Measurements from ENCODE around the gene CRYBG1. TPM values are rescaled to one million over a fixed set of nuclear protein-coding genes. Genes with fewer than 3 reads are reported as not detected.

The CRYBG1 gene
- total RNA-seq, 1 donor from 2014 or later, result 33.6 TPM

DNA sequence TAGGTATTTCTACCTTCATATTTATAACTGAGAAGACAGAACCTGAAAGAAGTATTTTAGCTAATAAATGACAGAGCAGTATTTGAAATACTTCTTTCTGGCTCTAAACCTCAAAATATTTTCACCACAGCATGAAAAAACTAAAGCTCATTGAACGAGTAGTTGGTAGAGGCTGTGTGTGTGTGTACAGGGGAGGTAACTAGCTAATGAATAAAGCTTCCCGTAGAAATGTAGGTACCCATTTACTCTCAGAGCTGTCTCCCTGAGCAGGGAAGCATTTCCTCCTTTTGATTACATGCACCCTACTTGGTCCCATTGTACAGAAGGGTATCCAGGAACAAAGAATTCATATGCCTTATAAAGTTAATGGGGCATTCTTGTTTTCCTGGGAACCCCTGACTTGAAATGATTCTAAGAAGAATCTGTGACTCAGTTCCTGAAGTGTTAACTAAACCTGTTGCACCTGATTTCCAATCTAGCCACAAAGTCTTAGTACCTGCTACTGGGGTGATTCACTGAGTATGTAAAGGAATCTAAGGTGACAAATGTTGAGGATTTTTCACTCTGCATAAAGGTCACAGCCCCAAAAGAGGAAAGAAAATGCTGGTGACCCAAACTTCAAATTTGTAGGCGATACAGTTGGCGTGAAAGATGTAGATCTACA lies 12.5 kb downstream of the CRYBG1 start:
- Mint-ChIP-seq H3K27ac (no peak overlapping the region), H3K4me3 (no peak overlapping the region), H3K36me3 (ENCODE audit: low read depth) (no peaks in the 10 kb centered on the region), H3K4me1 (peaks cover 4% of the 10 kb centered on the region), H3K9me3 (no peaks in the 10 kb centered on the region), H3K27me3 (peaks cover 10% of the 10 kb centered on the region)
- DNase-seq (no peak), ATAC-seq (ENCODE audit: low read depth) (no peak)
- TF ChIP-seq, protein P1, sequence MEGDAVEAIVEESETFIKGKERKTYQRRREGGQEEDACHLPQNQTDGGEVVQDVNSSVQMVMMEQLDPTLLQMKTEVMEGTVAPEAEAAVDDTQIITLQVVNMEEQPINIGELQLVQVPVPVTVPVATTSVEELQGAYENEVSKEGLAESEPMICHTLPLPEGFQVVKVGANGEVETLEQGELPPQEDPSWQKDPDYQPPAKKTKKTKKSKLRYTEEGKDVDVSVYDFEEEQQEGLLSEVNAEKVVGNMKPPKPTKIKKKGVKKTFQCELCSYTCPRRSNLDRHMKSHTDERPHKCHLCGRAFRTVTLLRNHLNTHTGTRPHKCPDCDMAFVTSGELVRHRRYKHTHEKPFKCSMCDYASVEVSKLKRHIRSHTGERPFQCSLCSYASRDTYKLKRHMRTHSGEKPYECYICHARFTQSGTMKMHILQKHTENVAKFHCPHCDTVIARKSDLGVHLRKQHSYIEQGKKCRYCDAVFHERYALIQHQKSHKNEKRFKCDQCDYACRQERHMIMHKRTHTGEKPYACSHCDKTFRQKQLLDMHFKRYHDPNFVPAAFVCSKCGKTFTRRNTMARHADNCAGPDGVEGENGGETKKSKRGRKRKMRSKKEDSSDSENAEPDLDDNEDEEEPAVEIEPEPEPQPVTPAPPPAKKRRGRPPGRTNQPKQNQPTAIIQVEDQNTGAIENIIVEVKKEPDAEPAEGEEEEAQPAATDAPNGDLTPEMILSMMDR (IDR thresholded peaks at IDR 0.05), result no peak
- intact Hi-C loops (cut with micrococcal nuclease), result no loop called here
- POLR2A ChIA-PET, result no interaction called here
- CTCF ChIA-PET, result no interaction called here

DNA sequence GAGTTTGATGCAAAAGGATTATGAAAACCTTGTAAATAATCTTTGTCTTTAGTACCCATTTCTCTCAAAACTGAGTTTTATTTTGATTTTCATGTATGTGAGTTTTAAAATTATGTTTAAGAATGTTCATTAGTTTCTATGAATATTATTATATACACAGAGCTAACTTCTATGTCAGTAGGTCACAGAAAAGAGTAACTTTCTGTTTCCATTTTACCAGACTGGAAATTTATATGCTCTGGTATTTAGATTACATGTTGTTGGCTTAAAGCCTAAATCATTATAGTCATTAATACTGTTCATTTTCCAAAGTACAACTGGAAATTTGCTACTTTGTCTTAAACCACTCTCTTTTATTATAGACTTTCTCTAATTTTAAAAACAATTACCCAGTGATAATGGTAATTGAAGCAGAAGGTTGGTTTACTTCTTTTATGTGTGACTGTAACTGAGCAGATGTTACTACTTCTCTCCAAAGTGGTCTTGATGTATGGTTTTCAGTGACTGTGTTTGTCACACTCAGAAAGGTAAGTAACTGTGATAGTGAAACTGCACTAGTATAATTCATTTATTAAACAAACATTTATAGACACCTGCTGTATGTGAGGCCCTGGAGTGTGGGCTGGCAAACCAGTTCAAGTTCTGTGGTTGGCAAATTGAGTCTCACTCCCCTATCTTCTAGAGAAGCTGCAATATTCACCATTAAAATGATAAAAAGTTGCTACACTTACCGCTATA lies 13.2 kb downstream of the CRYBG1 start:
- Mint-ChIP-seq H3K36me3 (ENCODE audit: low read depth) (no peaks in the 10 kb centered on the region), H3K27ac (no peak overlapping the region), H3K27me3 (peaks cover 10% of the 10 kb centered on the region), H3K4me1 (peaks cover 4% of the 10 kb centered on the region), H3K9me3 (no peaks in the 10 kb centered on the region), H3K4me3 (no peak overlapping the region)
- ATAC-seq (ENCODE audit: low read depth) (no peak), DNase-seq (no peak)
- CTCF ChIA-PET, result no interaction called here
- POLR2A ChIA-PET, result no interaction called here
- intact Hi-C loops (cut with micrococcal nuclease), result no loop called here
- TF ChIP-seq, protein P1 (IDR thresholded peaks at IDR 0.05), result no peak

GRCh38 chr6:106377061-106377540 lies 16.6 kb downstream of the CRYBG1 start:
- H3K36me3 Mint-ChIP-seq (ENCODE audit: low read depth), result no peaks in the 10 kb centered on the region
- H3K27me3 Mint-ChIP-seq, result peaks cover 13% of the 10 kb centered on the region
- H3K4me1 Mint-ChIP-seq, result peaks cover 4% of the 10 kb centered on the region
- no peak overlapping the region for H3K4me3 Mint-ChIP-seq
- ATAC-seq (ENCODE audit: low read depth) (no peak), DNase-seq (no peak)
- TF ChIP-seq, protein P1 (IDR thresholded peaks at IDR 0.05), result no peak
- no peak overlapping the region for H3K27ac Mint-ChIP-seq
- POLR2A ChIA-PET, result no interaction called here
- intact Hi-C loops (cut with micrococcal nuclease), result no loop called here
- no peaks in the 10 kb centered on the region for H3K9me3 Mint-ChIP-seq
- CTCF ChIA-PET, result no interaction called here

DNA sequence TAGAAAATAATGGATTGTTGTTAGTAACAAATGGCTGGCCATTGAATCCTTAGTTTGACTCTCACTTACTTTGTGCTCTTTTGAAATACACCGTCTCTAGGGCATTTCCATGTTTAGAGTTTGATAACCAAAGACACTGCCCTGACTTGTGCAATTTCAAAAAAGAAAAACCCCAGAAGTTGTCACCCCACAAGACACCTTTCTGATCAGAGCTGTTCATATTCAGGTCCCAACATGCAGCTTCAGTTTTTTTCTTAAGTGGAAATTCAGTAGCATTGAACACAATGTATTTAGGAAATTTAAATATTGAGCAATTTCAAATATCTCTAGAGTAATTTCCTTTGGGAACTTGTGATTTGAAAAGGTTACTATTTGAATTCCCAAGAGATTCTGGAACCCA lies 19.4 kb downstream of the CRYBG1 start:
- intact Hi-C loops (cut with micrococcal nuclease), result no loop called here
- Mint-ChIP-seq H3K4me3 (no peak overlapping the region), H3K36me3 (ENCODE audit: low read depth) (no peaks in the 10 kb centered on the region), H3K9me3 (no peaks in the 10 kb centered on the region), H3K4me1 (peaks cover 4% of the 10 kb centered on the region), H3K27me3 (peaks cover 11% of the 10 kb centered on the region), H3K27ac (no peak overlapping the region)
- TF ChIP-seq, protein P1 (IDR thresholded peaks at IDR 0.05), result no peak
- CTCF ChIA-PET, result no interaction called here
- DNase-seq (no peak), ATAC-seq (ENCODE audit: low read depth) (no peak)
- POLR2A ChIA-PET, result no interaction called here

DNA sequence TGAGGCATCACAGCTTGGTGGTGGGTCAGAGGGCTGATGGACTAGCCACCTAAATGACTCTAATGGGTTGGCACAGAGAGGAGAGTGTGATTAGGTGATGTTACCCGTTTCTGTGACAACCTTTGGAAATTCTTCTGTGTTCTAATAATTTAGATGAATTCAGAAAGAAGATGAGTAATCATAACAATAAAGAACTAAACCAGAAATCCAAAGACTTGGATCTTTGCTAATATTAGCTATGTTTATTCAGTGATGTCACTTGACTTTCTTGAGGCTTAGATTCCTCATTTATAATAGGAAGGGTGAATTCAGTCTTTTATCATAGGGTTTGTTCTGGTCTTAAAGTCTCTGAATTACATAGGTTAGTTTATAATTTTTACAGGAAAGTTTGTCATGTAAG lies 19.9 kb downstream of the CRYBG1 start:
- CTCF ChIA-PET, result no interaction called here
- POLR2A ChIA-PET, result no interaction called here
- peaks cover 11% of the 10 kb centered on the region for H3K27me3 Mint-ChIP-seq
- H3K27ac Mint-ChIP-seq, result no peak overlapping the region
- no peaks in the 10 kb centered on the region for H3K9me3 Mint-ChIP-seq
- no peak overlapping the region for H3K4me3 Mint-ChIP-seq
- no peaks in the 10 kb centered on the region for H3K36me3 Mint-ChIP-seq (ENCODE audit: low read depth)
- peaks cover 4% of the 10 kb centered on the region for H3K4me1 Mint-ChIP-seq
- DNase-seq, result no peak
- TF ChIP-seq, protein P1 (IDR thresholded peaks at IDR 0.05), result no peak
- ATAC-seq (ENCODE audit: low read depth), result no peak
- intact Hi-C loops (cut with micrococcal nuclease), result no loop called here
